Measurements from ENCODE around the gene SLFN12L. TPM values are rescaled to one million over a fixed set of nuclear protein-coding genes. Genes with fewer than 3 reads are reported as not detected.

SLFN12L gene
- total and polyA plus RNA-seq, 2 donors (not counting 1 experiment from before 2014, with no cell fraction given) = 0.43 to 3.8 TPM

GRCh38 chr17:35491417-35491816 is 46.1 kb downstream of the SLFN12L start:
- H3K27me3 ChIP-seq (replicated peaks in 1 of 4; ENCODE audit: control extremely low read depth in 1 of 4, control insufficient read depth in 3 of 4, insufficient read depth in 4 of 4, low read length in 3 of 4) = peaks cover 0 to 79% (median 60%) of the 10 kb centered on the region in 4 experiments
- 33% methylated on average over 1 of the region's 3 CpGs for WGBS (ENCODE audit: insufficient coverage)
- H3K4me1 ChIP-seq (ENCODE audit: control insufficient read depth in 2 of 2, insufficient read depth in 2 of 2, low read length in 2 of 2) = peaks cover 36 to 38% of the 10 kb centered on the region in 2 donors

More at GRCh38 chr17:35491417-35491816, 46.1 kb downstream of the SLFN12L start:
- Histone ChIP-seq H4K20me1 (ENCODE audit: control insufficient read depth, insufficient read depth, low read length, poor library complexity, severe bottlenecking) (no peaks in the 10 kb centered on the region), H3K4me2 (replicated peaks; ENCODE audit: low read depth, low read length, poor library complexity, severe bottlenecking) (no peak overlapping the region), H3K4me3 (ENCODE audit: control extremely low read depth in 1 of 5, extremely low read depth in 1 of 5, insufficient read depth in 1 of 5, low read depth in 2 of 5, low read length in 4 of 5) (no peak overlapping the region), H3K36me3 (replicated peaks in 1 of 2; ENCODE audit: control extremely low read depth in 1 of 2, control insufficient read depth in 1 of 2, extremely low read depth in 1 of 2, insufficient read depth in 2 of 2, low read length in 1 of 2) (no peaks in the 10 kb centered on the region), H2AFZ (ENCODE audit: insufficient read depth, low read depth, low read length, poor library complexity, severe bottlenecking) (no peak overlapping the region), H3K9me3 (ENCODE audit: control extremely low read depth in 1 of 3, control insufficient read depth in 2 of 3, insufficient read depth in 1 of 3, low read length in 2 of 3) (peaks cover 10 to 51% (median 18%) of the 10 kb centered on the region in 3 donors), H3K9ac (ENCODE audit: low read length) (no peak overlapping the region), H3K27ac (ENCODE audit: low read length in 2 of 2) (no peak overlapping the region), H3K79me2 (ENCODE audit: control insufficient read depth, insufficient read depth, low read length) (no peaks in the 10 kb centered on the region)
- H3K27ac Mint-ChIP-seq = no peak overlapping the region
- DNase-seq (no peak), ATAC-seq (ENCODE audit: low read depth) (no peak)
- peaks cover 38% of the 10 kb centered on the region for H3K4me1 Mint-ChIP-seq
- ChIA-PET CTCF (interaction anchor here (0.6 to 1.5 kb wide), 3 partner anchors 39 to 179 kb away, joined by 3 to 7 read pairs (median 4); no protein-coding TSS in a partner anchor), POLR2A (no interaction called here)
- H3K27me3 Mint-ChIP-seq = peaks cover 70% of the 10 kb centered on the region
- intact Hi-C loops (cut with micrococcal nuclease) = no loop called here
- TF ChIP-seq CTCF (IDR thresholded peaks at IDR 0.05) (no peak), EZH2 (IDR thresholded peaks at IDR 0.05; ENCODE audit: borderline replicate concordance, insufficient read depth, low read depth, low read length, poor library complexity, severe bottlenecking) (no peak)
- peaks cover 3% of the 10 kb centered on the region for H3K9me3 Mint-ChIP-seq (ENCODE audit: insufficient read depth)
- no peak overlapping the region for H3K4me3 Mint-ChIP-seq

Data from B cell (primary cell).